HCT116 (cell line): ENCODE measurements around the gene KMT5C. TPM values are rescaled to one million over a fixed set of nuclear protein-coding genes. Genes with fewer than 3 reads are reported as not detected.

Source experiments
- ATAC-seq: fragments of 200-7000 bp; cut with Tn5 transposase; 2 replicates; pipeline ENCODE4 v1.9.1; 2020; ENCODE audit warnings: mild to moderate bottlenecking, moderate library complexity
- BruUV-seq: library from RNA; stranded (reverse); fragments of 400-500 nt; replicated peaks from 2 replicates; lab custom pipeline; 2021; lab: Mats Ljungman, UMichigan
- CTCF ChIA-PET: fragments of 300-600 bp; sonication (Branson Sonifier 250); formaldehyde crosslinking; loops from one replicate; lab custom pipeline; 2021; ENCODE audit warnings: antibody characterized with exemption; lab: Charles Lee
- POLR2A ChIA-PET: fragments of 300-600, 350-600 bp; sonication (Branson Sonifier 250); formaldehyde crosslinking; loops from one replicate; lab custom pipeline; 2021; ENCODE audit warnings: antibody characterized with exemption; lab: Charles Lee
- RAD21 ChIA-PET, 2 experiments: fragments of 300-600 bp; sonication (Branson Sonifier 250); formaldehyde crosslinking; loops; one replicate each; lab custom pipeline; 2023; ENCODE audit warnings: low total read pairs in 2 of 2; ENCODE audit not compliant: uncharacterized antibody in 2 of 2, unreplicated experiment in 2 of 2, low non-redundant PET in 1 of 2; lab: Charles Lee
- DNase-seq: peaks from one replicate; pipeline ENCODE4 v3.0.0-alpha.2; 2010; ENCODE audit warnings: low read depth, low spot score
- H2AFZ ChIP-seq: fragments of 200-600 bp; shearing (Covaris generic), sonication (generic); 2 replicates; pipeline ENCODE4 v1.6.1; 2017; ENCODE audit warnings: low read depth, mixed run types, mixed read lengths, antibody characterized with exemption, low read length; ENCODE audit not compliant: poor library complexity, severe bottlenecking
- H3K27ac ChIP-seq: 2 replicates; pipeline ENCODE4 v1.5.1; 2012; ENCODE audit warnings: low read depth, low read length
- H3K27me3 ChIP-seq: fragments of 200-600 bp; sonication (generic); 2 replicates; pipeline ENCODE4 v1.6.1; 2016; ENCODE audit warnings: mixed run types, low read length, mixed read lengths; ENCODE audit not compliant: insufficient read depth
- H3K36me3 ChIP-seq, 2 experiments: fragments of 200-500 bp in 1 of 2; fragments of 200-600 bp in 1 of 2; sonication (Bioruptor generic) in 1 of 2; sonication (generic) in 1 of 2; 2 replicates each; pipeline versions ENCODE4 v1.5.1 to v1.6.1; 2014 to 2016; ENCODE audit warnings: low read length in 2 of 2, inconsistent platforms in 1 of 2, mixed read lengths in 1 of 2, mixed run types in 1 of 2; ENCODE audit not compliant: insufficient read depth in 2 of 2, control insufficient read depth in 1 of 2
- H3K4me1 ChIP-seq, 2 experiments: fragments of 200-600 bp in 1 of 2; sonication (generic) in 1 of 2; 2 replicates each; pipeline versions ENCODE4 v1.5.1 to v1.6.1; 2012 to 2017; ENCODE audit warnings: low read length in 2 of 2, inconsistent platforms in 1 of 2, mild to moderate bottlenecking in 1 of 2, mixed read lengths in 1 of 2, mixed run types in 1 of 2, moderate library complexity in 1 of 2; ENCODE audit not compliant: insufficient read depth in 2 of 2, control insufficient read depth in 1 of 2
- H3K4me2 ChIP-seq: fragments of 200-600 bp; sonication (generic); 2 replicates; pipeline ENCODE4 v1.6.1; 2017; ENCODE audit warnings: mixed run types, low read length, mixed read lengths
- H3K4me3 ChIP-seq, 2 experiments: fragments of 200-600 bp in 1 of 2; sonication (generic) in 1 of 2; replicated peaks in 1 of 2; 2 replicates each; pipeline ENCODE4 v1.5.1; 2011 to 2016; ENCODE audit warnings: low read length in 2 of 2, control low read depth in 1 of 2, low read depth in 1 of 2, mild to moderate bottlenecking in 1 of 2, mixed read lengths in 1 of 2, mixed run types in 1 of 2
- H3K79me2 ChIP-seq: fragments of 200-600 bp; sonication (generic); 2 replicates; pipeline ENCODE4 v1.6.1; 2017; ENCODE audit warnings: mild to moderate bottlenecking, mixed run types, low read length, moderate library complexity, mixed read lengths; ENCODE audit not compliant: insufficient read depth
- H3K9ac ChIP-seq: fragments of 200-600 bp; sonication (generic); 2 replicates; pipeline ENCODE4 v1.6.1; 2016; ENCODE audit warnings: low read length, mixed read lengths
- H3K9me2 ChIP-seq: fragments of 200-600 bp; sonication (generic), shearing (Covaris generic); 2 replicates; pipeline ENCODE4 v1.6.1; 2017; ENCODE audit warnings: mixed run types, mild to moderate bottlenecking, moderate library complexity; ENCODE audit not compliant: insufficient read depth
- H3K9me3 ChIP-seq, 2 experiments: fragments of 200-500 bp in 1 of 2; fragments of 200-600 bp in 1 of 2; sonication (Bioruptor generic) in 1 of 2; sonication (generic) in 1 of 2; 2 replicates each; pipeline ENCODE4 v1.6.1; 2014 to 2017; ENCODE audit warnings: low read length in 2 of 2, mixed read lengths in 2 of 2, inconsistent platforms in 1 of 2, low read depth in 1 of 2, mild to moderate bottlenecking in 1 of 2, mixed run types in 1 of 2, moderate library complexity in 1 of 2; ENCODE audit not compliant: control insufficient read depth in 1 of 2, insufficient read depth in 1 of 2
- H4K20me1 ChIP-seq: fragments of 200-600 bp; sonication (generic), shearing (Covaris generic); 2 replicates; pipeline ENCODE4 v1.6.1; 2017; ENCODE audit warnings: mixed run types, mild to moderate bottlenecking, moderate library complexity; ENCODE audit not compliant: insufficient read depth
- CEBPB ChIP-seq: IDR thresholded peaks from 2 replicates; pipeline ENCODE4 v1.6.1; 2012; ENCODE audit warnings: low read depth
- CTCF ChIP-seq, 3 experiments: fragments of 200-600 bp in 1 of 3; sonication (generic) in 1 of 3; IDR thresholded peaks in 2 of 3; conservative IDR thresholded peaks in 1 of 3; 2 replicates each; pipeline ENCODE4 v1.5.1; 2012 to 2017; ENCODE audit warnings: low read depth in 2 of 3, low read length in 2 of 3, antibody characterized with exemption in 1 of 3, borderline replicate concordance in 1 of 3, control low read depth in 1 of 3, mild to moderate bottlenecking in 1 of 3, mixed read lengths in 1 of 3, mixed run types in 1 of 3, moderate library complexity in 1 of 3; ENCODE audit not compliant: insufficient read depth in 1 of 3
- EGR1 ChIP-seq: IDR thresholded peaks from 2 replicates; pipeline ENCODE4 v1.6.1; 2012; ENCODE audit warnings: low read depth
- EZH2 ChIP-seq: fragments of 200-600 bp; sonication (generic); IDR thresholded peaks from 2 replicates; pipeline ENCODE4 v1.6.1; 2017; ENCODE audit warnings: antibody characterized with exemption, mixed run types
- EZH2phosphoT487 ChIP-seq: fragments of 200-600 bp; IDR thresholded peaks from 2 replicates; pipeline ENCODE4 v1.6.1; 2018; ENCODE audit warnings: antibody characterized with exemption, borderline replicate concordance
- FOSL1 ChIP-seq: IDR thresholded peaks from 2 replicates; pipeline ENCODE4 v1.6.1; 2012; ENCODE audit warnings: low read depth
- JUND ChIP-seq: IDR thresholded peaks from 2 replicates; pipeline ENCODE4 v1.6.1; 2012
- MAX ChIP-seq: IDR thresholded peaks from 2 replicates; pipeline ENCODE4 v1.6.1; 2012
- POLR2A ChIP-seq: IDR thresholded peaks from 2 replicates; pipeline ENCODE4 v1.7.0; 2011; ENCODE audit warnings: borderline replicate concordance; ENCODE audit not compliant: insufficient read depth, insufficient read length; ENCODE audit errors: extremely low read depth
- POLR2AphosphoS5 ChIP-seq: IDR thresholded peaks from 2 replicates; pipeline ENCODE4 v1.6.1; 2011; ENCODE audit warnings: mild to moderate bottlenecking, low read depth, low read length, moderate library complexity
- RAD21 ChIP-seq: IDR thresholded peaks from 2 replicates; pipeline ENCODE4 v1.6.1; 2012; ENCODE audit warnings: low read depth, mild to moderate bottlenecking
- SP1 ChIP-seq: IDR thresholded peaks from 2 replicates; pipeline ENCODE4 v1.6.1; 2012; ENCODE audit warnings: low read depth
- SRF ChIP-seq: IDR thresholded peaks from 2 replicates; pipeline ENCODE4 v1.6.1; 2012; ENCODE audit warnings: low read depth
- ZBTB33 ChIP-seq: IDR thresholded peaks from 2 replicates; pipeline ENCODE4 v1.6.1; 2011; ENCODE audit warnings: mild to moderate bottlenecking, low read length, moderate library complexity; ENCODE audit not compliant: insufficient replicate concordance; ENCODE audit errors: extremely low read depth
- intact Hi-C: fragments of 100-400 bp; cut with micrococcal nuclease; formaldehyde crosslinking; loops from 2 replicates; pipeline ENCODE4 v1.10.0; 2022
- total RNA-seq: library from RNA; stranded (reverse); gene quantifications from one replicate; pipeline ENCODE4 v1.2.1, GENCODE V29; 2021; ENCODE audit not compliant: unreplicated experiment

The KMT5C gene
- total RNA-seq, 1 experiment from 2014 or later, result 27.5 TPM

- ChIA-PET CTCF (no interaction called here), POLR2A (no interaction called here), RAD21 (no interaction called here)
- no peaks in the 10 kb centered on the region for H3K9me3 ChIP-seq
- H3K4me2 ChIP-seq, result peak overlapping the region; percentile 46
- H2AFZ ChIP-seq, result no peak overlapping the region
- H3K9ac ChIP-seq, result no peak overlapping the region
- H3K79me2 ChIP-seq, result no peaks in the 10 kb centered on the region
- DNase-seq, result no peak
- no peaks in the 10 kb centered on the region for H4K20me1 ChIP-seq
- H3K4me1 ChIP-seq, result peaks cover 22 to 53% of the 10 kb centered on the region in 2 experiments; a peak in 3 of 4 replicates
- intact Hi-C loops, result no loop called here
- no peaks in the 10 kb centered on the region for H3K36me3 ChIP-seq
- no peaks in the 10 kb centered on the region for H3K27me3 ChIP-seq
- TF ChIP-seq JUND, result no peak
- TF ChIP-seq SP1, result no peak
- TF ChIP-seq POLR2A, result no peak
- TF ChIP-seq CEBPB, result no peak
- no peak for TF ChIP-seq ZBTB33
- TF ChIP-seq EZH2phosphoT487, result no peak
- no peak for TF ChIP-seq CTCF (IDR thresholded peaks at IDR 0.05 in 2 of 3, conservative IDR thresholded peaks at IDR 0.05 in 1 of 3; ENCODE audit: borderline replicate concordance in 1 of 3, insufficient read depth in 1 of 3, low read depth in 2 of 3, low read length in 2 of 3)
- TF ChIP-seq RAD21, result no peak
- TF ChIP-seq EGR1, result no peak
- no peak for TF ChIP-seq POLR2AphosphoS5
- TF ChIP-seq FOSL1, result no peak
- no peak for TF ChIP-seq MAX
- no peak for TF ChIP-seq SRF
- TF ChIP-seq EZH2, result no peak
- TF ChIP-seq, all 23 proteins: peak for 0
- Histone ChIP-seq H3K27ac (no peak overlapping the region; the same call in 1 of the 2 replicates), H3K9me2 (no peaks in the 10 kb centered on the region), H3K4me3 (no peak overlapping the region)
- ATAC-seq, result peak; percentile 3; the same call in 1 of the 2 replicates
- BruUV-seq, result no TSS peak
These were observed 34.5 kb downstream of the KMT5C start for GRCh38 chr19:55373993-55374757.
